ENCODE data around the gene SHISAL1.

SHISAL1 gene

GRCh38 chr22:44205516-44206329, 107.0 kb downstream of the SHISAL1 start:
- DNase-seq = no peak

DNA sequence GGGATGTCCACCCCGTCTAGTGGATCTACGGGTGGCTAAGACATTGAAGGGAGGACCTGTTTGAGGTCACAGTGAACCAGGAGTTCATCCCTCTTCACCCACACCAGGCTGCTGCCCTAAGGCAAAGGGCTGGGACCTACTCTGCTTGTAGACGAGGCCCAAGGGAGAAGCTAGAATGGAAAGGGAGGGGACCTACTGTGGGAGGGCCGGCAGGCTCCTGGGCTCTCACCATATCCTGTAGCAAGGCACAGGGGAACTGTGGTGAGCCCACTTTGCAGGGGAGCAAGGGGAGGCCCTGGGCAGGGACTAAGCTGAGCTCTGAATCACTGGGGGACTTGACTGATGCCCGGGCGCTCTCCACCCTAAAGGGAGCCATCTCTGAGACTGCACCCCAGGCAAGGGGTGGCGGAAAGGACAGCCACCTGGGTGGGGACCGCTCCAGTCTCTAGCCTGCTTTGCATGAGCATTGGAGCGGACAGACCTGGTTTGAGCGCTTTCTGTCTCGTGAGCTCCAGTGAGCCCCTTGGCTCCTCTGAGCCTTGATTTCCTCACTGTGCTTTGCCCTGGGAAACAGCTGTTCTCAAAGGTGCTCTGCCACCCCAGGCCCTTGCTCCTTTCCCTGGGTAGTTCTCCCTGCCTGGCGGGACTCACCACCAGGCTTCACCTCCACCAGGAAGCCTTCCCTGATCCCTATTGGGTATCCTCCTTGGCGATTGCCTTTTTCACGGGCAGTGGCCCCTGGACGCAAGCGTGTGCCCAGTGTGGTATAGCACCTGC, 107.8 kb downstream of the SHISAL1 start:
- no peak for DNase-seq

DNA sequence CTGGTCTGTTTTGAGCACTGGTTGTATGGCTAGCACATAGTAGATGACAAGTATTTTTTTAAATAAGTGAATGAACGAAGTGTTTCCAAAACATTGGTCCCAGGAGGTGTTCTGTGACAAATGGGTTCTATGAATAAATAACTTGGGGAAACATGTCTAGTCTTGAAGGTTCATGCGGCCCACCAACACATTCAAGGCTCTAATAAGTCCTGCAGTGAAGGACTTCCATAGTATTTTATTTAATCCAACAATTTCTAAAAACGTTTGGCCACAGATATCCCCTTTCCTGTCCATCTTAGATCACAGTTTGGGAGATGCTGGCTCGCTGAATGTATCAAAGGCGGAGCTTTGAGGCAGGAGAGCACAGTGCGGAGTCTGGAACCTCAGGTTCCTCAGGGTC, 109.5 kb downstream of the SHISAL1 start:
- DNase-seq = no peak

DNA sequence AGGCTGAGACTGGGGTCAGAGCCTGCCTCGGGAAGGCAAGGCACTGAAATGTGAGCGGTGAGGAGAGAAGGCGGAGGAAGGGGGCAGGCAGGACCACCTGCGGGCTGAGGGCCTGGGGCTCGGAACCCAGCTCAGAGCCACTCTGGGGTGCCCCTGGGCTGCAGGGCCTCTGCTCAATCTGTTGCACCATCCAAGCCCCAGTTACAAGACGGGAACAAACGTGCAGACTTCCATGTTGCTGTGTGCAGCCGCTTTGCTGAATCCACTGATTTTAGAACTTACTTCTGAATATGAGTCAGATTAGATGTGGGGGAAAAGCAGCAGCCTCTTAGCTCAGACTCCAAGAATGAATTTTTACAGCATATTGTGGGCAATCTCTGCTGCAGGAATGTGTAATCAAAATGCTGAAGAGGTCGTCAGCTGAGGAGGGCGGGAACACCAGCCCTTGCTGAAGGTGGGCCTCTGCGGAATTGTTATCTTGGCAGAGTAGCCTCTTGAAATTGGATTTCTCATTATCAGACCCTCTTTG, 110.4 kb downstream of the SHISAL1 start:
- no peak for DNase-seq

DNA sequence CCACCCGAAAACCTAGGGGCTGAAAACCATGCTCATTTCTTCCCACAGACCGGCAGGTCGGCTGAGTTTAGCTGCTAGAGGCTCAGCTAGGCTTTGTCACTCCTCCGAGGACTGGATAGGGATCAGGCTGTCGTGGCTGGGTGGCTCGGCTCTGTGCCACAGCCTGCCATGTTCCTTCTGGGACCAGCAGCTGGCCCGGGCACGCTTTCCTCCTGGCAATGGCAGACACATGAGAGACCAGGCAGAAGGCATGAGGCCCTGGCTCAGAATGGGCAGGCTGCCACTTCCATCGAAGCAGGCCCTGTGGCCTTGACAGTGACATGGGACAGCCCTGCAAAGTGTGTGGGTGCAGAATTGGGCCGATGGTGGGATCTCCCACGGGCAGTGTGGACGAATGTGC, 111.1 kb downstream of the SHISAL1 start:
- no peak for DNase-seq

DNA sequence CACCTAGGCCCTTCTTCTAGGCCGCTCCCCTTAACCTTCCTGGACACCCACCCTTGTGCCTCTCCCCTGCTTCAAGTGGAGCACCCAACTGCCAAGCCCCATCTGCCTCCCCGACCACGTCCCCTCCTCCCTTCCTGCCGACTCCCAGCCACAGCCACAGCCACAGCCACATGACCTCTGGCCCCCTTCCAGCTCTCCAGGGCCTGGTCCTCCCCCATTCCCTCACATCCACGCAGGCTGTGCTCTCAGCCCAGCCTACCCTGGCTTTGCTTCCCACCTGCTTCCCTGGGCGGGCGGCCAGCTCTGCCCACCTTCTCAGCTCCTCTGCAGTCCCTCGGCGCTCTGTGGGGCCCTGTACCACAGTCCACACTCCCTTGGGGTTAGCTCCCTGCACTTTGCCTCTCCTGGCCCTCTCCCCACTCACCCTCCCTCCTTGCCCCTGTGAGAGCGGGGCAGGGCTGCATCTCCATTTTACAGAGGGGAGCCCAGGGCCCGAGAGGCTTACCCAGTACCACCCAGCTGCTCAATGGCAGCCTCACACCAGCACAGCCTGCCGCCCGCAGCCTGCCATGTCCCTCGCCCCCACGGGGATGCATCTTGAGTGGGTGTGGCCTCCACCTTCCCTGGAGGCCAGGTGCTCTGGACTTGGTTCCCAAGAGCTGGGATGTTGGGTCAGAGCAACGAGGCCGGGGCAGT, 111.7 kb downstream of the SHISAL1 start:
- no peak for DNase-seq

- DNase-seq = no peak
Measured at GRCh38 chr22:44200451-44200850, 112.3 kb downstream of the SHISAL1 start.

DNA sequence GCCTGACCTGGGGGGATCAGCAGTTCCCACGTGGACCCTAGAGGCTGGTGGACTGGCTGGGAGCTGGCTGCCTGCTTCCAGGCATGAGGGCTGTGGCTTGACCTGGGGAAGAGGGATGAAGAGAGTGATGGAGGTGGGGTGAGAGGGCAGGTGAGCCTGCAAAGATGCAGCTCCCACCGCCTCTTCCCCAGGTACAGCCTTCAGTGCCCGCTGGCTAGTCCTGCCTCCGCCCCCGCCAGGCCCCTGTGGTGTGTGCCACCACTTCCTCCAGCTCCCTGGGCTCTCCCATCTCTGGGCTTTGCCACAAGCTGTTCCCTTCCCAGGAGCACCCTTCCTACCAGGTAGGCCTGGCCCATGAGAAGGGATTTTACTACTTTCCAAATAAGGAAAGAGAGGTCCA, 112.9 kb downstream of the SHISAL1 start:
- DNase-seq = no peak

DNA sequence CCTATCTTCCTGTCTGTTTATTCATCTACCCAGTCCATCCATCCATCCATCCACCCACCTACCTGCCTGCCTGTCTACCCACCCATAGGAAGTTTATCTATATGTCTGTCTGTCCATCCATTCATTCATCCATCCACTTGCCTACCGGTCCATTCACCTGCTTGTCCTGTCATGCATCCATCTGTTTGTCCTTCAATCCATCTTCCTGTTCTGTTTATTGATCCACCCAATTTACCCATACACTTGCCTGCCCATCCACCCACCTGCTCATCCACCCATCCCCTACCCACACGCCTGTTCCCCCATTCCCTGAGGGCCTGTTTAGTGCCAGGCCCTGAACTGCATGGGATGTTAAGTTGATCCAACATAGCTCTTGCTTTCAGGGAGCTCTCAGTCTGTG, 113.6 kb downstream of the SHISAL1 start:
- DNase-seq = no peak

DNA sequence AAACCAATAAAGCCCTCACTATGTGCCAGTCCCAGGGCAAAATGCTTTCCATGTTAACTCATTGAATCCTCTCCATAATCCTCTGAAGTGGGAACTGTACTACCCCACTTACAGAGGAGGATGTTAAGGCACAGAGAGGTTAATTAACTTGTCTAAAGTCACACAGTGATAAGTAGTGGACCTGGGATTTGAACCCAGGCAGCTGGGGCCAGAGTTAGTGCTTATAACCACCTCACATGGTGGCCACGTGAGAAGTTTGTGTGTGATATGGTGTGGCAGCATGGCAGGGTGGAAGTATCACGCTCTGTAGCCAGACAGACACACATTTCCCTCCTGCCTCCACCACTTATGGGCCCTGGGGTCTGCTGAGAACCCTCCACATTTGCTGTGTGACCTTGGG, 115.5 kb downstream of the SHISAL1 start:
- DNase-seq = no peak

DNA sequence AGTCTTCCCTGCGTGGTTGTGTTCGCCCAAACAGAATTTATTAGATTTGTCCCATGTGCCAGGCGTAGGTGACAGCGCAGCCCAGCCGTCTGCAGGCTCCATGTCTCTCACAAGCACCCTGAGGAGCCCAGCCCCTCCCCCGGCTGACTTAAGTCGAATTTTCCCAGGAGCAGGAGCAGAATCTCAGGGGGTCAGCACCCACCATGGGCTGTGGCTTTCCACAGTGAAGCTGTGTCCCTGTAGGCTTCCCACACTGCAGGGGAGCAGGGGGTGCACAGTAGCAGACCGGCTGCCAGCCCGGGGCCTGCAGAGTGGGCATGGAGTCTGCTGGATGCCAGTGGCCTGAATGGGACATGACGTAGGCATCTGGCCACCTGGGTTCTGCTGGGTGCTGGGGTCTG, 116.0 kb downstream of the SHISAL1 start:
- no peak for DNase-seq

DNA sequence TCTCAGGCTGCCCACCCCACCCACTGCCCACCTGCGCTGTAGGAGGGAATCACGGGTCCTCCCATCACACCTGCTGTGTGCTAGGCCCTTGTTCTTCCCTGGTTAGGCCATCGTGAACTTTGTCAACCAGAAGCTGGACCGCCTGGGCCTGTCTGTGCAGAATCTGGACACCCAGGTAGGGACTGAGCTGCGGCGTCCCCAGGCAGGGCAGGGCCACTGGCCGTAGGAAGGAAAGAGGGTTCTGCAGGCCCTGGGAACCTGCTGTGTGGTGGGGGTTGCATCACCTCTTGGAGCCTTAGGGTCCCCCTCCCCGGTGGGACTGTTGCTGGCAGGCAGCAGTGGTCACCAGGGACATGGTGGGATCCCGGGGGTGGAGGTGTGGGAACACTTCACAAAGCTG, 116.5 kb downstream of the SHISAL1 start:
- DNase-seq = no peak

GRCh38 chr22:44195189-44195871, 117.4 kb downstream of the SHISAL1 start:
- DNase-seq = no peak

DNA sequence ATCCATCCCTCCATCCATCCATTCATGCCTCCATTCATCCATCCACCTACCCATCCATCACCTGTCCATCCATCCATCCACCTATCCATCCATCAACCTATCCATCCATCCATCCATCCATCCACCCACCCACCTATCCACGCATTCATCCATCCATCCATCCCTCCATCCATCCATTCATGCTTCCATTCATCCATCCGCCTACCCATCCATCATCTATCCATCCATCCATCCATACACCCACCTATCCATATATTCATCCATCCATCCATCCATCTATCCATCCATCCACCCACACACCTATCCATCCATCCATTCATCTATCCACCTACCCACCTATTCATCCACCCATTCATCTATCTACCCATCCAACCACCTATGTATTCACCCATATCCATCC, 118.2 kb downstream of the SHISAL1 start:
- no peak for DNase-seq
